Ishikawa (cell line): ENCODE measurements around the gene HOXC10.

ENCODE experiments used
- CEBPB ChIP-seq: IDR thresholded peaks from 2 replicates; pipeline ENCODE4 v1.6.1; 2012
- CREB1 ChIP-seq: IDR thresholded peaks from 2 replicates; pipeline ENCODE4 v1.6.1; 2012; ENCODE audit warnings: low read depth
- EGR1 ChIP-seq: IDR thresholded peaks from 2 replicates; pipeline ENCODE4 v1.6.1; 2012
- EP300 ChIP-seq: IDR thresholded peaks from 2 replicates; pipeline ENCODE4 v1.6.1; 2012; ENCODE audit warnings: borderline replicate concordance
- FOXM1 ChIP-seq: IDR thresholded peaks from 2 replicates; pipeline ENCODE4 v1.6.1; 2012; ENCODE audit warnings: low read depth, borderline replicate concordance
- NFIC ChIP-seq: IDR thresholded peaks from 2 replicates; pipeline ENCODE4 v1.6.1; 2012
- RAD21 ChIP-seq: IDR thresholded peaks from 2 replicates; pipeline ENCODE4 v1.6.1; 2012; ENCODE audit warnings: low read depth
- REST ChIP-seq: IDR thresholded peaks from 2 replicates; pipeline ENCODE4 v1.6.1; 2012; ENCODE audit warnings: low read depth, mild to moderate bottlenecking
- TAF1 ChIP-seq: IDR thresholded peaks from 2 replicates; pipeline ENCODE4 v1.6.1; 2012; ENCODE audit warnings: low read depth, mild to moderate bottlenecking
- TCF12 ChIP-seq: IDR thresholded peaks from 2 replicates; pipeline ENCODE4 v1.6.1; 2012; ENCODE audit warnings: low read depth
- TEAD4 ChIP-seq: IDR thresholded peaks from 2 replicates; pipeline ENCODE4 v1.6.1; 2012
- USF1 ChIP-seq: IDR thresholded peaks from 2 replicates; pipeline ENCODE4 v1.6.1; 2012
- YY1 ChIP-seq: IDR thresholded peaks from 2 replicates; pipeline ENCODE4 v1.6.1; 2012; ENCODE audit warnings: low read depth
- ZBTB7A ChIP-seq: IDR thresholded peaks from 2 replicates; pipeline ENCODE4 v1.6.1; 2012; ENCODE audit warnings: low read depth
- TF ChIP-seq, protein P1 (sequence below): IDR thresholded peaks from 2 replicates; pipeline ENCODE4 v1.6.1; 2012

HOXC10 gene

DNA sequence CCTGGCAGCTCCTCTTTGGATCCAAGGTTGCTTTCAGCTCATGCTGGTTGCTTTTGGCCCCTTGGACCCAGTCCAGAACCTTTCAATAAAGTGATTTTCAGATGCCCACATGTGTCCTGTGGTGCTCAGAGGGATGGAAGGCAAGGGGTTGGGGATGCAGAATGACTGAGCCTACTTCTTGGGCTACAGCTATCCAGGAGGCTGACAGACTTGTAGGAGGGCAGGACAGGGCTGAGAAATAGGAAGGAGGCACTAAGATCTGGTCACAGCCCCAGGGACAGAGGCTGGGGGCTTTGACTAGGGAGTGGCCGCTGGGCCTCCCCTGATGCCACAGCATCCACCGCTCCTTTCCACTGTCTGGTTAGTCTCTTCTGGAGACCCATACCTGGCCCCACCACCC lies 13.3 kb upstream of the HOXC10 start:
- TF ChIP-seq EP300 = no peak
- TF ChIP-seq NFIC = no peak
- no peak for TF ChIP-seq FOXM1
- no peak for TF ChIP-seq CEBPB
- no peak for TF ChIP-seq CREB1
- TF ChIP-seq RAD21 = no peak
- TF ChIP-seq, protein P1, sequence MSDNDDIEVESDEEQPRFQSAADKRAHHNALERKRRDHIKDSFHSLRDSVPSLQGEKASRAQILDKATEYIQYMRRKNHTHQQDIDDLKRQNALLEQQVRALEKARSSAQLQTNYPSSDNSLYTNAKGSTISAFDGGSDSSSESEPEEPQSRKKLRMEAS = no peak

DNA sequence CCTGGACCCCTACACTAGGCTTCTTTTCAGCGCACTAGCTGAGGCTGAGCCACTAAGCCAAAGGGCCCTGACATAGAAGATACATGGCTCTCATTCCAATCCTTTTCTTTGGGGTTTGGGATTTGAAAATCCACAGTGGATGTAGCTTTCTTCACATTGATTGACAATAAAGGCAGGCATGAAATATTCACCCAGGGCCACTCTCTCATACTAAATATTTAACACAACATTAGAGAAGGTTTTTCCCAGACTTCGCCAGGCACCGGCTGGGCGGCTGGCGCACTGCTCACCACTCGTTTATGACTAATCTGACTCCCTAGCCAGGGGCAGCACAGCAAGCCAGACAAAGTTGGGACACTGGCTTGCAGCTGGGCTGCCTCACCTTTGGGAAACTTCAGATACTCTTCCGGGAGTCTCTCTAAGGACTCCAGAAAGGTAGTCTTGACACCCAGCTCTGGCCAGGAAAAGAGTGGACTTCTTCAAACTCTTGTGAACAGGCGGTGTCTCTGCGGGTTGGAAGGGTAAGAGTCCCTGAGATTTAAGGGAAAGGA lies 12.7 kb upstream of the HOXC10 start:
- TF ChIP-seq ZBTB7A = no peak
- TF ChIP-seq EGR1 = no peak
- no peak for TF ChIP-seq NFIC
- no peak for TF ChIP-seq TCF12
- no peak for TF ChIP-seq REST
- no peak for TF ChIP-seq TAF1
- no peak for TF ChIP-seq RAD21
- TF ChIP-seq USF1 = no peak
- no peak for TF ChIP-seq EP300
- TF ChIP-seq YY1 = no peak
- TF ChIP-seq, protein P1 = no peak
- no peak for TF ChIP-seq FOXM1
- no peak for TF ChIP-seq CEBPB
- TF ChIP-seq CREB1 = no peak

DNA sequence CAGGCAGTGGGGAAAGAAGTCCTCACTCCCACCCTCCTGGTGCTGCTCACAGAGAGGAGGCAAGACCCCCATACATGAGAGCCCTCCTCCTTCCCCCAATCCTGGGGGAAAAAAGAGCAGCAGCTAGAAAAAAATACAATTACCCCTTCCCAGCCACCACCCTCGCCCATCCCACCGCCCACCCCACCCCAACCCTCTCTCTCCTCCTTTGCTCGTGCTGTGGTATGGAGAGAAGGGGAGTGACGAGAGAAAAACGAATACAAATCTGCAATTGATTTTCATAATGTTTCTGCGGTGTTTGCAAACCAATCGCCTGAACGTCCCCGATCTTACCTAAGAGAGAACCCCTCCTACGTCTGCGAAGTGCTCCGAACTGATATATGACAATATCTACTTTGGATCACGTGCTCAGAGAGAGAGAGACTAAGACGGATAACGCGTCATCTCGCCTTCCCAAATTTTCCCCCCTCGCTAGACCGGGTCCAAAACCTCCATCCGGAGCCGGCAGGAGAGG lies 12.2 kb upstream of the HOXC10 start, which contains the start of gene HOXC11:
HOXC11 (plus strand) TSS at position 405 of the 514 bp plus-strand sequence. CDS start 116 bp downstream, outside the sequence.
- no peak for TF ChIP-seq USF1
- TF ChIP-seq NFIC = no peak
- no peak for TF ChIP-seq TEAD4

- TF ChIP-seq TCF12 = no peak
- no peak for TF ChIP-seq YY1
- TF ChIP-seq CEBPB = no peak
- TF ChIP-seq TAF1 = no peak
- no peak for TF ChIP-seq USF1
- TF ChIP-seq REST = no peak
Measured at GRCh38 chr12:53973236-53974042, 11.5 kb upstream of the HOXC10 start.

- TF ChIP-seq TCF12 (no peak), TAF1 (no peak), ZBTB7A (no peak), EP300 (no peak), YY1 (no peak)
- TF ChIP-seq, protein P1 = peak; percentile 45
Measured at GRCh38 chr12:53974084-53975063, 10.6 kb upstream of the HOXC10 start, which contains the start of gene HOTAIR. TSS of gene HOTAIR (minus strand) at chr12:53974954.
